GM12878 (cell line): ENCODE results near the gene LCN12. TPM values are rescaled to one million over a fixed set of nuclear protein-coding genes. Genes with fewer than 3 reads are reported as not detected.

Source experiments
- ATAC-seq: fragments of 200-7000 bp; cut with Tn5 transposase; 3 replicates; pipeline ENCODE4 v1.9.1; 2020; ENCODE audit warnings: mild to moderate bottlenecking, moderate library complexity
- BruUV-seq: library from RNA; stranded (reverse); fragments of 400-500 nt; replicated peaks from 2 replicates; lab custom pipeline; 2021; lab: Mats Ljungman, UMichigan
- CTCF ChIA-PET: fragments of 300-600 bp; sonication (Branson Sonifier 250); formaldehyde crosslinking; extraction: SDS; loops from one replicate; lab custom pipeline; 2021; ENCODE audit warnings: inconsistent platforms; lab: Yijun Ruan, JAX
- POLR2A ChIA-PET: fragments of 350-600 bp; formaldehyde crosslinking; extraction: SDS; loops from one replicate; lab custom pipeline; 2021; ENCODE audit warnings: inconsistent platforms; lab: Charles Lee
- RAD21 ChIA-PET: fragments of 300-600 bp; sonication (Branson Sonifier 250); formaldehyde crosslinking; loops from one replicate; lab custom pipeline; 2023; ENCODE audit warnings: antibody characterized with exemption; ENCODE audit not compliant: unreplicated experiment; lab: Charles Lee
- SMC1A ChIA-PET: fragments of 300-600 bp; sonication (Branson Sonifier 250); formaldehyde crosslinking; loops from one replicate; lab custom pipeline; 2023; ENCODE audit not compliant: unreplicated experiment, uncharacterized antibody; lab: Charles Lee
- DNase-seq: peaks from one replicate; pipeline ENCODE4 v3.0.0-alpha.2; 2011; ENCODE audit warnings: low read depth, low spot score
- FAIRE-seq: peaks from 3 replicates; lab custom pipeline; 2011; peaks lifted over from hg19 to GRCh38; lab: Jason Lieb, UNC
- H2AFZ ChIP-seq: 2 replicates; pipeline ENCODE4 v1.6.0; 2011; ENCODE audit warnings: low read depth, low read length, control low read depth; ENCODE audit not compliant: control insufficient read depth
- H3K27ac ChIP-seq: 2 replicates; pipeline ENCODE4 v1.5.1; 2011; ENCODE audit warnings: control low read depth; ENCODE audit not compliant: control insufficient read depth, insufficient read depth
- H3K27me3 ChIP-seq, 2 experiments: replicated peaks in 1 of 2; 2 replicates each; pipeline versions ENCODE4 v1.6.0 to v1.6.1; 2011; ENCODE audit warnings: low read length in 1 of 2; ENCODE audit not compliant: control insufficient read depth in 2 of 2, insufficient read depth in 2 of 2
- H3K36me3 ChIP-seq, 2 experiments: 2 replicates each; pipeline ENCODE4 v1.5.1; 2011; ENCODE audit warnings: low read length in 1 of 2; ENCODE audit not compliant: control insufficient read depth in 2 of 2, insufficient read depth in 2 of 2
- H3K4me1 ChIP-seq: 2 replicates; pipeline ENCODE4 v1.6.1; 2011; ENCODE audit warnings: mild to moderate bottlenecking, low read length, moderate library complexity, mixed read lengths; ENCODE audit not compliant: control insufficient read depth, insufficient read depth
- H3K4me2 ChIP-seq: 2 replicates; pipeline ENCODE4 v1.6.0; 2011; ENCODE audit warnings: control low read depth; ENCODE audit not compliant: control insufficient read depth, insufficient read depth
- H3K4me3 ChIP-seq: fragments of 200-600 bp; sonication (generic); 2 replicates; pipeline ENCODE4 v1.5.1; 2016
- H3K79me2 ChIP-seq: 2 replicates; pipeline ENCODE4 v1.6.0; 2011; ENCODE audit warnings: low read length; ENCODE audit not compliant: control insufficient read depth, insufficient read depth
- H3K9ac ChIP-seq: 2 replicates; pipeline ENCODE4 v1.8.0; 2011; ENCODE audit warnings: low read length, control low read depth, mixed read lengths; ENCODE audit not compliant: control insufficient read depth, insufficient read depth
- H3K9me3 ChIP-seq: replicated peaks from 3 replicates; pipeline ENCODE4 v1.5.1; 2011; ENCODE audit warnings: mild to moderate bottlenecking, low read length; ENCODE audit not compliant: control insufficient read depth, insufficient read depth
- H4K20me1 ChIP-seq: 2 replicates; pipeline ENCODE4 v1.6.0; 2011; ENCODE audit not compliant: control insufficient read depth, insufficient read depth
- CBX3 ChIP-seq: fragments of 200-600 bp; sonication (generic); IDR thresholded peaks from 2 replicates; pipeline ENCODE4 v1.6.1; 2016; ENCODE audit warnings: low read depth, borderline replicate concordance
- FOXM1 ChIP-seq: IDR thresholded peaks from 2 replicates; pipeline ENCODE4 v1.6.1; 2012; ENCODE audit warnings: low read depth, mild to moderate bottlenecking, inconsistent platforms, low read length, moderate library complexity
- IKZF1 ChIP-seq: fragments of 450-650 bp; conservative IDR thresholded peaks from 2 replicates; pipeline ENCODE4 v1.6.1; 2017; ENCODE audit warnings: antibody characterized with exemption, mild to moderate bottlenecking
- IKZF2 ChIP-seq, 2 experiments: fragments of 450-650 bp; IDR thresholded peaks; 2 replicates each; pipeline ENCODE4 v1.6.1; 2017; ENCODE audit warnings: mild to moderate bottlenecking in 2 of 2, moderate library complexity in 2 of 2
- JUNB ChIP-seq: IDR thresholded peaks from 2 replicates; pipeline ENCODE4 v1.6.1; 2016; ENCODE audit warnings: antibody characterized with exemption, mild to moderate bottlenecking
- KAT2A ChIP-seq: conservative IDR thresholded peaks from 2 replicates; pipeline ENCODE4 v1.6.1; 2011; ENCODE audit warnings: low read depth, low read length; ENCODE audit not compliant: control insufficient read depth
- NR2C2 ChIP-seq: IDR thresholded peaks from 2 replicates; pipeline ENCODE4 v1.6.1; 2011; ENCODE audit warnings: borderline replicate concordance, low read depth; ENCODE audit not compliant: control insufficient read depth, insufficient read length
- RUNX3 ChIP-seq: IDR thresholded peaks from 2 replicates; pipeline ENCODE4 v1.6.1; 2012; ENCODE audit warnings: low read length, inconsistent platforms
- SPI1 ChIP-seq: IDR thresholded peaks from 2 replicates; pipeline ENCODE4 v1.6.1; 2011; ENCODE audit warnings: low read depth, mild to moderate bottlenecking, low read length, moderate library complexity, borderline replicate concordance; ENCODE audit not compliant: insufficient read depth
- SRF ChIP-seq, 2 experiments: IDR thresholded peaks; 2 replicates each; pipeline ENCODE4 v1.6.1; 2011; ENCODE audit warnings: low read depth in 2 of 2, low read length in 2 of 2, mild to moderate bottlenecking in 1 of 2, moderate library complexity in 1 of 2
- SUZ12 ChIP-seq: fragments of 200-600 bp; sonication (generic); IDR thresholded peaks from one replicate; pipeline ENCODE4 v1.6.1; 2018; ENCODE audit warnings: antibody characterized with exemption, mild to moderate bottlenecking; ENCODE audit not compliant: unreplicated experiment
- ZBTB40 ChIP-seq: fragments of 450-650 bp; IDR thresholded peaks from 2 replicates; pipeline ENCODE4 v1.6.1; 2016; ENCODE audit warnings: mild to moderate bottlenecking, moderate library complexity, borderline replicate concordance
- ZNF622 ChIP-seq: fragments of 450-650 bp; IDR thresholded peaks from 2 replicates; pipeline ENCODE4 v1.6.1; 2017; ENCODE audit warnings: mild to moderate bottlenecking, inconsistent platforms
- ZNF687 ChIP-seq: fragments of 450-650 bp; IDR thresholded peaks from 2 replicates; pipeline ENCODE4 v1.6.1; 2017; ENCODE audit warnings: mild to moderate bottlenecking, moderate library complexity
- WGBS: methylation state at CpG from one replicate; pipeline ENCODE4 v1.1.6; 2016; ENCODE audit warnings: low lambda C conversion rate; ENCODE audit not compliant: insufficient replicate concordance, insufficient coverage; ENCODE audit errors: missing lambda C conversion rate; 5-methylcytosine and 5-hydroxymethylcytosine counted together
- in situ Hi-C: fragments of 300-500 bp; cut with MboI; formaldehyde crosslinking; loops from 9 replicates; pipeline ENCODE4 v1.14.3; 2018; ENCODE audit warnings: mixed read lengths
- intact Hi-C: fragments of 100-400 bp; cut with micrococcal nuclease; formaldehyde crosslinking; loops from one replicate; pipeline ENCODE4 v1.14.2; 2022; ENCODE audit not compliant: unreplicated experiment
- polyA plus RNA-seq, 11 experiments: library from polyadenylated mRNA; depleted of rRNA in 4 of 11; unstranded in 6 of 11; stranded (reverse) in 5 of 11; fragments of >200 nt; fragmentation: Nextera tagmentation in 4 of 11; fragmentation: Illumina TruSeq in 1 of 11; extraction: Ambion mirVana in 4 of 11; extraction: Trizol in 1 of 11; gene quantifications; 1 replicate in 1 of 11; 2 replicates in 10 of 11; pipeline versions ENCODE4 v1.2.1 to v1.2.3, GENCODE V29; 2011 to 2016; ENCODE audit warnings: inconsistent platforms in 2 of 11, missing spikeins in 2 of 11, low read depth in 1 of 11
- total RNA-seq, 4 experiments: library from RNA; depleted of rRNA in 3 of 4; stranded (reverse); fragments of >200 nt in 3 of 4; fragmentation: Illumina TruSeq in 1 of 4; extraction: Trizol in 1 of 4; gene quantifications; 2 replicates each; pipeline versions ENCODE4 v1.2.1 to v1.2.3, GENCODE V29; 2013 to 2021

Gene LCN12
- total and polyA plus RNA-seq, 10 of the 15 experiments (the other 5 are each of a cell fraction or from before 2014, with no cell fraction given): 0.06 to 0.64 (median 0.40) TPM; not detected in 3

DNA sequence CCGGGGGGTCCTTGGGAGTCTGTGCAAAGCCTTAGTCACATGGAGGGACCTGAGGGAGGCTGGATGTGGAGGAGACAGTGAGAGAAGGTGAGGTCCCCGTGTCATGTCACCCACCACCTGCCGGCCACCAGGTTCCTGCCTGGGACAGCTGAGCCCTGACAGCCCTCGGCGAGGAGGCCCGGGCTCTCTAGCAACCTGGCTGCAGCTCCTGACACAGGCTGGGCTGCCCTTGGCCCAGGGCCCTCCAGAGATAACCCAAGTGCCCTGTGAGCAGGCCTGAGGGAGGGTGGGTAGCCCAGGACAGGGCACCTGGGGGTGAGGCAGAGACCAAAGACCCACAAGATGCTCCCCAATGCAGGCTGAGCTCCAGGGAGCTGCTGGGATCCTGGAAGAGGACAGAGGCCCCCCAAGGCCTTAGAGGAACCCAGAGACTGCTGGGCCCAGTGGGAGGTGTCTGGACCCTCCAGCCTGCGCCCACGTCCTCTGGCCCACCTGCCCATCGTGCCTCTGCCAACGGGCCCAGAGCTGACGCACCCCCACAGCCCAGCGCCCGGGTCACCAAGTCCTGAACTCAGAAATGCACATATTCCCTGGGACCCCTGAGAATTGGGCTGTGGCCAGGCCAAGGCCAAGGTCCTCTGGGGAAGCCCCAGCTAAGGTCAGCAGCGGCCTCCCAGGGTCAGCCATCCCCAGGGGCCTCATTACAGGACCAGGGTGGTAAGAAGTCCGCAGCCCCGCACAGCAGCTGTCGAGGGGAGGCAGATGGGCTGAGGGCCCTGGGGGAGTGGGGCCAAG, 16.5 kb downstream of the LCN12 start (continued):
- no peak for TF ChIP-seq ZBTB40
- no peak for TF ChIP-seq NR2C2

GRCh38 chr9:136969150-136969549, 17.1 kb downstream of the LCN12 start:
- Histone ChIP-seq H3K4me1 (peaks cover 7% of the 10 kb centered on the region), H3K4me2 (no peak overlapping the region), H3K4me3 (no peak overlapping the region), H3K27ac (no peak overlapping the region), H3K9me3 (no peaks in the 10 kb centered on the region), H3K9ac (no peak overlapping the region), H3K27me3 (no peaks in the 10 kb centered on the region), H3K36me3 (no peaks in the 10 kb centered on the region), H3K79me2 (no peaks in the 10 kb centered on the region), H2AFZ (no peak overlapping the region), H4K20me1 (no peaks in the 10 kb centered on the region; the same call in 1 of the 2 replicates)
- BruUV-seq: no TSS peak
- SMC1A ChIA-PET: no interaction called here
- POLR2A ChIA-PET: no interaction called here
- FAIRE-seq (no peak), DNase-seq (no peak), ATAC-seq (no peak)
- RAD21 ChIA-PET: no interaction called here
- intact Hi-C loops (no loop called here), in situ Hi-C loops (no loop called here)
- WGBS: 36% methylated on average over 16 of the region's 17 CpGs
- CTCF ChIA-PET: interaction anchor here (0.8 kb wide), 1 partner anchor 22 kb away, joined by 4 read pairs; no protein-coding TSS in a partner anchor
- TF ChIP-seq ZNF687 (no peak), KAT2A (no peak), RUNX3 (no peak), SPI1 (no peak), SRF (IDR thresholded peaks at IDR 0.05; ENCODE audit: low read depth in 2 of 2, low read length in 2 of 2) (no peak), ZNF622 (no peak), CBX3 (no peak), SUZ12 (no peak), IKZF2 (IDR thresholded peaks at IDR 0.05) (no peak), JUNB (no peak), IKZF1 (no peak), FOXM1 (no peak)
